HK-2 (cell line): ENCODE measurements around the gene CEACAM6.

ENCODE experiments used
- DNase-seq: peaks from one replicate; pipeline ENCODE4 v3.0.0-alpha.2; 2018; ENCODE audit not compliant: unreplicated experiment

Gene CEACAM6

DNA sequence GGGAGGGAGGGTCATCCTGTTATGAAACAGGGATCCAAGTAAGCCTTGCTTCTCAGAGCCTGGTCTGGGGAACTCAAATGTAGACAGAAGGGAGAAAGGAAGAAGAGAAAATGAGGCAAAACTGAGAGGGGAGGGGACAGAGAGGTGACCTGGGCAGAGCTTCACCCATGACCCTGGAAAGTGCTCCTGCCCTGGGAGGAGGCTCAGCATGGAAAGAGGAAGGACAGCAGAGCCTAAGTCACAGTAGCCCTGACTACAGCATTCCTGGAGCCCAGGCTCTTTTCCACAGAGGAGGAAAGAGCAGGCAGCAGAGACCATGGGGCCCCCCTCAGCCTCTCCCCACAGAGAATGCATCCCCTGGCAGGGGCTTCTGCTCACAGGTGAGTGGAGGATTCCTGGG is 41.0 kb downstream of the CEACAM6 start, which contains the start of gene CEACAM3:
Gene CEACAM3 (plus strand): TSS at position 226 of the 400 bp plus-strand sequence. CDS start 91 bp downstream, at position 317.
- no peak for DNase-seq

DNA sequence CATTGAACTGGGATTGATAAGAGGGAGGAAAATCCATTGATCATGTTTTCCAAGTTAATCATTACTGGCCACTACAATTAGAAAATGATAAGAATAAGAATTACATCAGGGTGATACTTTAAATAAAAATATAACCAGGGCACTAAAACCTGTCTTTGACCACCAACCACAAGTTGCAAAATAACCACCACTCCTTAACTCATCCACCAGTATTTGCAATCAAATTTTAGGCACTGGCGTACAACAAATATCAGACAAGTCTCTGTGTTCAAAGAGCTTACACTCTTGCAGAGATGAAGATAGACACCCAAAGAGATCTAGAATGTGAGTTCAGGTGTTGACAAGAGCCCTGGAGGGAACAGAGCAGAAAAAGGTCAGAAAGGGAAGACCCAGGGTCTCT is 41.6 kb downstream of the CEACAM6 start:
- no peak for DNase-seq

DNA sequence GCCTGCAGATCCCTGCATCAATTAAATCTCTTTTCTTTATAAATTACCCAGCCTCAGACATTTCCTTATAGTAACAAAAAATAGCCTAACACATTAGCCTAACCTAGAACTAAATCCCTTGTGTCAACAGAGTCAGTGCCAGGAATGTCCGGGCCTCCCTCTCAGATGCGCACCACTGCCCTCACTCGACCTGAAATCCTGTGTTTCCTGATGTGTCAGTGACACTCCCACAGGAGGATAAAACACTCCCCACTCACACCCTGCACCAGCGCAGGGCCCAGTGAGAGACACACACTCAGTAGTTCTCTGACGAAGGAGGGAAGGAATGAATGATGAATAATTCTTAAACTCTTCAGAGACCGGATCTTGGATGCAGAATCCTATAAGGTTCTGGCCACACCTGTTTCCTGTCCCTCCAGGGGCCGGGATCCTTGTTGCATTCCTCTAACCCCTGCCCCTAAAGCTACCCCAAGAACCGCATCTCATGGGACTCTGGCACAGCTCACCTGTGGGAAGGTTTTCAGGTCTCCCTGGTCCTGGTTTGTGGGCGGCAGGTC is 44.2 kb downstream of the CEACAM6 start:
- DNase-seq, result peak; percentile 63

DNA sequence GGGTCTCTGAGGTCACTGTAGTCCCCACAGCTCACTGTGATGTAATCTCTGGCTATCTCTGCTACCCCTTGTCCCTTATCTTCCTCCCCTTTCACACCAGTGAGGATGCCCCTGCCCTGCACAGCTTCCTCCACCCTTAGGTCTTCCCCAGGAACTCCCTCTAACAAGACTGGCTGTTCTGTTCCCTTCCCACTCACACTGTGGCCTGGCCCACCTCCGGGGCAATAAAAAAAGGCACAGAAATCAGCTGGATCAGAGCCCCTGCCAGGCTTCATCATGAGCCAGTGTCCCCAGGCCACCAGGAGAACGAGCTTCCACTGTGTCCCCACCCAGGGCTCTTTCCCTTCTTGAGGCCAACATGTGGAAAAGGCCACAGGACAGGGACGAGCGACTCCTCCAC is 45.7 kb downstream of the CEACAM6 start:
- DNase-seq, result no peak

DNA sequence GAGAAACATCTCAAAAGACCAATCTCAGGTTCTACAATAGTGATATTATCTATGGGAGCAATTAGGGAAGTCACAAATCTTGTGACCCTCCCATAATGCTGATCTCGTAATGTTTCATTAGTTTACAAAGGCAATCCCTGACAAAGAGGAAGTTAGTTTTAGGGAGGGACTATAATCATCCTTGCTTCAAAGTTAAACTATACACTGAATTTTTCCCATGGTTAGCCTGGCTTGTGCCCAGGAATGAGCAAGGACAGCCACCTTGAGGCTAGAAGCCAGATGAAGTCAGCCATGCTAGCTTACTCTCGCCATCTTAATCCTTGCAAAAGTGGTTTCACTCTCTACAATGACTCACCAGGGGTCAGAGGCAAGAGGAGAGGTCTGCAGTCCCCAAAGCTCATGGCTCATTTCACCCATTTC is 46.5 kb downstream of the CEACAM6 start:
- no peak for DNase-seq

DNA sequence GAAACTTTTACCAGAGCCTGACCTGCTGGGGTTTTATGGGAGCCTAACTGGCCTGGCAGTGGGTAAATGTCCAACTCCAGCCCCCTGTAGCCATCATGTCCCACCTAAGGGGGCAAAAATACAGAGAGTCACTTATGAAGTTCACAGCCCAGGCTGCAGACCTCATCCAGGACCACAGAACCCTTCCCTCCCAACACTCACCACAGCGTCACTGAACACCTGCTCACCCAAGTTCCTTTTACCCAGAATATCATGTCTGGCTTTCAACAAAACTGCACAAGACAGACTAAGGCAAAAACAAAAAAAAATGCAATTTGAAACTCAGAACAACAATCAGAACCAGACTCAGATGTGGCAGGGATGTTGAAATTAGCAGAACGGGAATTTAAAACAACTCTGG is 47.4 kb downstream of the CEACAM6 start:
- DNase-seq, result no peak

DNA sequence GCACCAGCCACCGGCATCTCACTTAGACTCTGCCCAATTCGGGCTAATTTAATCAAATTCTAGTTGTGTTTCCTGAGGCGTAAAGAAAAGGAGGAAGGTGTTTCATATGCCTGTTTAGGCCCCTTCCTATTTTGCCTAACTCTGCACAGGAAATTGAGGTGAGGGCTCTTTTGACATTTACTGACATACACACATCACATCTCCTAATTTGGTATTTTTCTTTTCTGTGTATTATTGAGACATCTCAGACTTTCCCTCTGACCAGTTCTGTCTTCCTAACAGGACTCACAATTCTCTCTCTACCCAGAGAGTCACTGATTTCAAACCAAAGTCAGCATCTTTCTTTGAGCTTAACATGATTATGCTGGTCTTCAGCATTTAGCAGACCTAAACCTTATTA is 49.0 kb downstream of the CEACAM6 start:
- DNase-seq, result no peak

DNA sequence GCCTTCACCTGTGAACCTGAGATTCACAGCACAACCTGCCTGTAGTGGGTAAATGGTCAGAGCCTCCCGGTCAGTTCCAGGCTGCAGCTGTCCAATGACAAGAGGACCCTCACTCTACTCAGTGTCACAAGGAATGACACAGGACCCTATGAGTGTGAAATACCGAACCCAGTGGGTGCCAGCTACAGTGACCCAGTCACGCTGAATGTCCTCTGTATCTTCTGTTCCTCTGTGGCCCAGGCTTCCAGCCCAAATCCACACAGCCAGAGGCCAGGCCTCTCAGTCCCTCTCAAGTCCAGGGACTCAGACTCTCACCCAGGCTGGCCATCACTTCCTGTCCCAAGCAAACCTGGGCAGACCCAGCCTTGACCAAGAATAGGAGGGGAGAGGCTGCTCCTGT is 51.8 kb downstream of the CEACAM6 start:
- no peak for DNase-seq

DNA sequence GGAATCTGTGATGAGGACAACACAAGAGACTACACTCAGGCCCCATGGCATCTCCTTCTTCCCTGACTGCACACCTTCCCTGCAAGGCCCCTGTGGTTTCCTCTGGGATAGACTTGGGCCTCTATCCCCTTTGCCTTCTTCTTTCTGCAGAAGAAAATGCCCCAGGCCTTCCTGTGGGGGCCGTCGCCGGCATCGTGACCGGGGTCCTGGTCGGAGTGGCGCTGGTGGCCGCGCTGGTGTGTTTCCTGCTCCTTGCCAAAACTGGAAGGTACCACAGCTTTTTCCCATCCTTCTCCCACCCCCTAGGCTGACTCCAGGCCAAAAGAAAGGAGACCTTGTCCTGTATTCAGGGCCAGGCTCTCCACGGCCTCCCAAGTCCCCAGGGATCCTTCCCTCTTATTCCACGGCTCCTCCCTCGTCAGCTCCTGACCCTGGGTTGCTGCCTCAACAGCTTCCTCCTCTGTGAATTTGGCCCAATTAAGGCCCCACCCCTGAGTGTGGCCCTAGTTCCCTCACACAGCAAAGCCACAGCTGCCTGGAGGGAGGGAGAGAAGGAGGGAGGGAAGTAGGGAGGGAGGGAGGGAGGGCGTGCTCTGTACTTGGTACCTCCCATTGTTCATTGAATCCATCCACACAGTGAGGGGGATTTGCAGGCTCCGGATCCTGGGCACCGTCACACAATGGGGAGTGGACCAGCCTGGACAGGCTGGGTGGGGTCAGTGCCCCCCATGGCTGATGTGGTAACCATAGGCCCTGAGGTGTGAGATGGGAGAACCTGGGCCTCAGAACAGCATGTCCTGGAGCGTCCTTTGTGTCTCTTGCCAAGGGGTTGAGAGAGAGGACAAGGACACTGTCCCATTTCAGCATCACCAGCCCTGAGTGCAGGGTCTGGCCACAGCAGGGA is 53.6 kb downstream of the CEACAM6 start:
- DNase-seq, result no peak

DNA sequence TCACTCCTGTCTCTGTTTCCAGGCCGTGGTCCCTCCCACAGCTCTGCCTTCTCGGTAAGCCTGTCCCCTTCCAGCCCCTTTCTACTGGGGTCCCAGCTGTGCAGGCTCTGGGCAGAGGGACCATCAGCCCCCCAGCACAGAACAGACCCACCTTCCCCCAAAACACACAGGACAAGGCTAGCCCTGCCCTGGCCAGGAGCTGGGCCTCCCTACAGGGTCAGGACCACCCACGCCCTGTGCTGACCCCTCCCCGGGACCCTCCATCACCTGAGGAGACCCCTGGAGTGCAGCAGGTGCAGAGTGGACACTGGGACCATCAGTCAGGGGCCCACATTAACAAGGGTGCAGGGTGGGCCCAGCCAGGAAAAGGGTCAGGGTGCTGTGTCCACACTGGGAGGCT is 55.0 kb downstream of the CEACAM6 start:
- DNase-seq, result no peak

DNA sequence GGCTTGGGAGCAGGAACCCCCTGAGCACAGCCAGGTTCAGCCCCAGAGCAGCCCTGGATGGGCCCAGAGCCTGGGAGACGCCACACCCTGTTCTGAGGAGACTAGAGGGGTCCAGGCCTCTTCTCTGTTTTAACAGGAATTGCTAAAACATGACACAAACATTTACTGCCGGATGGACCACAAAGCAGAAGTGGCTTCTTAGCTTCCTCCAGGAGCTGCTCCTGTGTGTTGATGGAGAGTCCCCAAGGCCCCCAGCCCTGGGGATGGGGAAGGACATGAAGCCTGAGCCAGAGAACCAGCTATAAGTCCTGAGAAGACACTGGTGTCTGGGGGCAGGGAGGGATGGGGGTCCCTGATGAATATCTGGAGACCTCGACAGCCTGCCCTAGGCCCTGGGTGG is 55.7 kb downstream of the CEACAM6 start:
- no peak for DNase-seq

DNA sequence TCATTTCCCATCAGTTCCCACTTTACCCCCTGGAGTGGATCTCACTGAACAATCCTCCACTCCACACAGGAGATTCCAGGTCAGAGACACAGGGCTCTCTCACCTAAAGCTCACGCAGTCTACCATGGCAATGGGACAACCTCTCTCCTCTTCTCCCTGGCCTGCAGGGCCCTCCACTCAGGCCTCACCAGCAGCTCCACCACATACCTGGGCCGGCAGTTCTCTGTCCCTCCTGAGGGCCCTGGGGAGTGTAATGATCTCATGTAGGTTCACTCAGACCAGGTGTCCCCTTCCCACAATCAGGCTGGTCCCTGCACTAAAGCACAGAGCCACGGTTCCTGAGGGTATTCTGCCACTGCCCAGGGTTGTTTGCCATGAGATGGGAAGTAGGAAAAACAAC is 56.7 kb downstream of the CEACAM6 start:
- DNase-seq, result no peak

DNA sequence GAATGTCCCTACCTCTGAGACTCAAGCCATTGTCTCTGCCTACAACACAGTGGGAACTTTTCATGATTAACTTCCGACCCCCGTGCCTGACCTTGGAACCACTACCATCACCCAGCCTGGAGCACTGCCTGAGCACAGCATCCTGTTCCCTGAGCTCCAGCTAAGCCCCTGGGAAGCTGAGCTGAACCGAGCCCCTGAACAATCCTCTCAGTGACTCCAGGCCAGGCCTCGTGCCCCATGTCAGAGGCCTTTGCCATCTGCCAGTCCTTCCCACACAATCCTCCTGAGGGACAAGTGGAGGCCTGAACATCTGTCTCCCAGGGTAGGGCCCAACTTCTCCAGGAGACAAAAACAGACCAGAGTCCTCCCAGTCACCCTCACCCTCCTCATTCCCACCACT is 58.6 kb downstream of the CEACAM6 start:
- DNase-seq, result no peak

DNA sequence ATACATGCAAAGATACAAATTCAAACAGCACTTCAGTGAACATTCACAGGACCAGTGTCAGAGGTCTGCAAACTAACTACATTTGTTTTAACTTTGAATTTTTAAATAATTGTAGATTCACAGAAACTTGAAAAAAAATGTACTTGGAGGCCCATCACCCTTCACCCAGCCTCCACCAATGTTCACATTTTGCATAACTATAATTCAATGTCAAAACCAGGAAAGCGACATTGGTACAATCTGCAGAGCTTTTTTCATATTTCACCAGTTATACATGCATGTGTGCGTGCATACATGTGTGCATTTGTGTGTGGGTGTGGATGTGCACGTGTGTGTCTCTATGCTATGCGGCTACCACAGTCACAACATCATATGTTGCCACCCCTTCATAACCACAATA is 60.0 kb downstream of the CEACAM6 start:
- no peak for DNase-seq

DNA sequence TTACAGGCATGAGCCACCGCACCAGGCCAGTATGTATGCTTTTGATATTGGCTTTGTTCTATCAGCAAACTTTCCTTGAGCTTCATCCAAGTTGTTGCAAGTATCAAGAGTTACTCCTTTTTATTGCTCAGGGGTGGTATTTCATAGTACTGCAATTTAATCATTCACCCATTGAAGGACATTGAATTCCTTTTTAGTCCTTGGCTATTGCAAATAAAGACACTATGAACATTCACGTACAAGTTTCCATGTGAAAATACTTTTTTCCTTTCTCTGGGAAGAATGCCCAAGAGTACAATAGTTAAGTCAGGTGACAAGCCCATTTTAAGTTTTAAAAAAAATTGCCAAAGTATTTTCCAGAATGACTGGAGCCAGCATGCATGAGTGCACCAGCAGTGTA is 61.4 kb downstream of the CEACAM6 start:
- no peak for DNase-seq

DNA sequence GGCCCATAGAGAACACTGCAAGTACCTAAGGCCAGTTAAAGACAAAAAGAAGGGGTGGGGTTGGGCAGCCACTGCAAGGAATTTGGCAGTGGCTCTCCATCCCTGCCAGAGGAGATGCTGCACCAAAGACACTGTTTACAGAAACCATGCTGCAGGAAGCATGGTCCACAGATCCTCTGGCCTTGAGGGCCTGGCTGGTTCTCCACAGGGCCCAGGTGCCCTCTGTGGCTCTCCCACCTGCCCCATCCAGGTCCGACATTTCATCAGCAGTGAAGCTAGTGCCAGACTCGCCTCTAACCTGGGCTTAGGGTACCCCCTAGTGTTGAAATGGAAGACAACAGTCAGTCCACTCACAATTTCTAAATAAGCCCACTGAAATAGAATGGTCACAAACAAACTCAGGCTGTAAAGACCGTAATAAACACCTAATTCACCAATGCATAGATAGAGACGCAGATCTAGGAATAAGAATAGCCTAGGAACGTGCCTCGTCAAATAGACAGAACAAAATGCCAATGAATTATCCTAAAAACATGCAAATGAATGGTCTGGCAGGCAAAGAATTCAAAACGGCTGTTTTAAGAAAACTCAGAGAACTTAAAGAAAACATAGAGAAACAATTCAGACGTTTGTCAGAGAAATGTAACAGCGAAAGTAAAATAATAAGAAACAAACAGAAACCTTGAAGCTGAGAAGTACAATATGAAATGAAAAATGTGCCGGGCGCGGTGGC is 65.8 kb downstream of the CEACAM6 start:
- peak; percentile 16 for DNase-seq
